ENCODE measurements around the gene BTBD9. TPM values are rescaled to one million over a fixed set of nuclear protein-coding genes. Genes with fewer than 3 reads are reported as not detected.

Gene BTBD9
- total RNA-seq, 4 donors from 2014 or later = 17.3 to 50.3 (median 37.8) TPM

- no peaks in the 10 kb centered on the region for H3K27me3 ChIP-seq
- no peaks in the 10 kb centered on the region for H3K9me3 ChIP-seq
- H3K4me3 ChIP-seq = no peak overlapping the region
- TF ChIP-seq POLR2A (IDR thresholded peaks at IDR 0.05) (no peak), CTCF (IDR thresholded peaks at IDR 0.05) (no peak)
- no peaks in the 10 kb centered on the region for H3K4me1 ChIP-seq
- DNase-seq = peak in 2 of 3 donors; percentile 10 to 11
- no peak overlapping the region for H3K27ac ChIP-seq
- no peaks in the 10 kb centered on the region for H3K36me3 ChIP-seq
These were observed 455.1 kb downstream of the BTBD9 start for GRCh38 chr6:38184585-38185080.

- no peak overlapping the region for H3K27ac ChIP-seq
- no peaks in the 10 kb centered on the region for H3K27me3 ChIP-seq
- no peaks in the 10 kb centered on the region for H3K9me3 ChIP-seq
- TF ChIP-seq POLR2A (IDR thresholded peaks at IDR 0.05) (no peak), CTCF (IDR thresholded peaks at IDR 0.05) (no peak)
- DNase-seq = peak in 2 of 3 donors; percentile 6 to 28
- H3K4me3 ChIP-seq = no peak overlapping the region
- no peaks in the 10 kb centered on the region for H3K4me1 ChIP-seq
- no peaks in the 10 kb centered on the region for H3K36me3 ChIP-seq
These were observed 455.7 kb downstream of the BTBD9 start for GRCh38 chr6:38183856-38184584.

- TF ChIP-seq POLR2A (IDR thresholded peaks at IDR 0.05) = no peak
- TF ChIP-seq CTCF (IDR thresholded peaks at IDR 0.05) = no peak
- peak in 2 of 3 donors; percentile 2 to 44 for DNase-seq
- no peak overlapping the region for H3K4me3 ChIP-seq
These were observed 457.3 kb downstream of the BTBD9 start for GRCh38 chr6:38182426-38182825.

GRCh38 chr6:38180586-38180985 lies 459.1 kb downstream of the BTBD9 start:
- TF ChIP-seq CTCF (IDR thresholded peaks at IDR 0.05) (no peak), POLR2A (IDR thresholded peaks at IDR 0.05) (no peak)
- Histone ChIP-seq H3K9me3 (no peaks in the 10 kb centered on the region), H3K4me3 (no peak overlapping the region), H3K27ac (no peak overlapping the region), H3K4me1 (peaks cover 0 to 5% (median 0%) of the 10 kb centered on the region in 4 donors), H3K36me3 (no peaks in the 10 kb centered on the region), H3K27me3 (no peaks in the 10 kb centered on the region)
- DNase-seq = peak in 2 of 3 donors; percentile 15 to 28

More at GRCh38 chr6:38182426-38182825, 457.3 kb downstream of the BTBD9 start:
- no peaks in the 10 kb centered on the region for H3K36me3 ChIP-seq
- H3K27ac ChIP-seq = no peak overlapping the region
- no peaks in the 10 kb centered on the region for H3K9me3 ChIP-seq
- H3K4me1 ChIP-seq = no peaks in the 10 kb centered on the region
- no peaks in the 10 kb centered on the region for H3K27me3 ChIP-seq

GRCh38 chr6:38179794-38180430 lies 459.8 kb downstream of the BTBD9 start:
- no peaks in the 10 kb centered on the region for H3K9me3 ChIP-seq
- H3K27me3 ChIP-seq = no peaks in the 10 kb centered on the region
- peak in 1 of 3 donors; percentile 23 for DNase-seq
- no peak overlapping the region for H3K4me3 ChIP-seq
- TF ChIP-seq CTCF (IDR thresholded peaks at IDR 0.05) (no peak), POLR2A (IDR thresholded peaks at IDR 0.05) (no peak)
- peaks cover 0 to 5% (median 0%) of the 10 kb centered on the region in 4 donors for H3K4me1 ChIP-seq
- H3K27ac ChIP-seq = no peak overlapping the region
- no peaks in the 10 kb centered on the region for H3K36me3 ChIP-seq

Measured in Peyer's patch (tissue), 4 donors.